Measurements from ENCODE around the gene SFXN3.
A peak's percentile ranks its signal among the peaks of the same experiment; 100 is the strongest.

The SFXN3 gene

DNA sequence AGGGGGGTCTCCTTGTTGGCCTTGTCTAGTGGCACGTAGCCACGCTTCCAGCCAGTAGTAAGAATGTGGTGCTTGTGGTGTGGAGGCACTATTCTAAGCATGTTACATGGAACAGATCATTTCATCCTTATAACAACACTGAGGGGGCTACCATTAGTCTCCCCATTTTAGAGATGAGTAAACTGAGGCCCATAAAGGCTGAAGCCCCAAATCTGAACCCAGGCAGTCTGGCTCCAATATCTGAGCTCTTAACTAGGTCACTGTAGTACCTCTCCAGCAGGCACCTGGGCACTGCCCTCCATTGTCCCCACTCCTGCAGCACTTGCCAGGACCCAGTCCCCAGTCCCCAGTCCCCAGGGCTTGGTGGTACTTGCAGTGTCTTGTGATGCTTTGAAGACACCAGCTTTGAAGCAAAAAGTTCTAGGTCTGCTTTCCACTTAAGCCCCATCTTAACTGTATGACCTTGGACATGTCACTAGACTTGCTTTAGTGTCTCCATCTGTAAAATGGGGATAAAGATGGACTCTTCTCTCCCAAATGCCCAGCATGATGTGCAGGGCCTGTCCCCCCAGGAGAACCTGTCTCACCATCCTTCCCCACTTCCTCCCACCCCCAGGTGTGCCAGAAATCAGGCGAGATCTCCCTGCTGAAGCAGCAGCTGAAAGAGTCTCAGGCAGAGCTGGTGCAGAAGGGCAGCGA, 25.0 kb upstream of the SFXN3 start:
- Histone ChIP-seq H3K4me3 (no peak overlapping the region), H3K27ac (peak overlapping the region in 1 of 2 donors; percentile 43)
- TF ChIP-seq, protein P1, sequence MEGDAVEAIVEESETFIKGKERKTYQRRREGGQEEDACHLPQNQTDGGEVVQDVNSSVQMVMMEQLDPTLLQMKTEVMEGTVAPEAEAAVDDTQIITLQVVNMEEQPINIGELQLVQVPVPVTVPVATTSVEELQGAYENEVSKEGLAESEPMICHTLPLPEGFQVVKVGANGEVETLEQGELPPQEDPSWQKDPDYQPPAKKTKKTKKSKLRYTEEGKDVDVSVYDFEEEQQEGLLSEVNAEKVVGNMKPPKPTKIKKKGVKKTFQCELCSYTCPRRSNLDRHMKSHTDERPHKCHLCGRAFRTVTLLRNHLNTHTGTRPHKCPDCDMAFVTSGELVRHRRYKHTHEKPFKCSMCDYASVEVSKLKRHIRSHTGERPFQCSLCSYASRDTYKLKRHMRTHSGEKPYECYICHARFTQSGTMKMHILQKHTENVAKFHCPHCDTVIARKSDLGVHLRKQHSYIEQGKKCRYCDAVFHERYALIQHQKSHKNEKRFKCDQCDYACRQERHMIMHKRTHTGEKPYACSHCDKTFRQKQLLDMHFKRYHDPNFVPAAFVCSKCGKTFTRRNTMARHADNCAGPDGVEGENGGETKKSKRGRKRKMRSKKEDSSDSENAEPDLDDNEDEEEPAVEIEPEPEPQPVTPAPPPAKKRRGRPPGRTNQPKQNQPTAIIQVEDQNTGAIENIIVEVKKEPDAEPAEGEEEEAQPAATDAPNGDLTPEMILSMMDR (IDR thresholded peaks at IDR 0.05) = no peak
- no peak for DNase-seq (ENCODE audit: low spot score)

DNA sequence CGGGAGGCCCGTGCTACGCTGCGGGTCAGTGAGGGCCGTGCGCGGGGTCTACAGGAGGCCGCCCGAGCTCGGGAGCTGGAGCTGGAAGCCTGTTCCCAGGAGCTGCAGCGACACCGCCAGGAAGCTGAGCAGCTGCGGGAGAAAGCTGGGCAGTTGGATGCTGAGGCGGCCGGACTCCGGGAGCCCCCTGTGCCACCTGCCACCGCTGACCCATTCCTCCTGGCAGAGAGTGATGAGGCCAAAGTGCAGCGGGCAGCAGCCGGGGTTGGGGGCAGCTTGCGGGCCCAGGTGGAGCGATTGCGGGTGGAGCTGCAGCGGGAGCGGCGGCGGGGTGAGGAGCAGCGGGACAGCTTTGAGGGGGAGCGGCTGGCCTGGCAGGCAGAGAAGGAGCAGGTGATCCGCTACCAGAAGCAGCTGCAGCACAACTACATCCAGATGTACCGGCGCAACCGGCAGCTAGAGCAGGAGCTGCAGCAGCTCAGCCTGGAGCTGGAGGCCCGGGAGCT, 24.4 kb upstream of the SFXN3 start:
- H3K27ac ChIP-seq = peak overlapping the region in 1 of 2 donors; percentile 43
- no peak for DNase-seq (ENCODE audit: low spot score)

DNA sequence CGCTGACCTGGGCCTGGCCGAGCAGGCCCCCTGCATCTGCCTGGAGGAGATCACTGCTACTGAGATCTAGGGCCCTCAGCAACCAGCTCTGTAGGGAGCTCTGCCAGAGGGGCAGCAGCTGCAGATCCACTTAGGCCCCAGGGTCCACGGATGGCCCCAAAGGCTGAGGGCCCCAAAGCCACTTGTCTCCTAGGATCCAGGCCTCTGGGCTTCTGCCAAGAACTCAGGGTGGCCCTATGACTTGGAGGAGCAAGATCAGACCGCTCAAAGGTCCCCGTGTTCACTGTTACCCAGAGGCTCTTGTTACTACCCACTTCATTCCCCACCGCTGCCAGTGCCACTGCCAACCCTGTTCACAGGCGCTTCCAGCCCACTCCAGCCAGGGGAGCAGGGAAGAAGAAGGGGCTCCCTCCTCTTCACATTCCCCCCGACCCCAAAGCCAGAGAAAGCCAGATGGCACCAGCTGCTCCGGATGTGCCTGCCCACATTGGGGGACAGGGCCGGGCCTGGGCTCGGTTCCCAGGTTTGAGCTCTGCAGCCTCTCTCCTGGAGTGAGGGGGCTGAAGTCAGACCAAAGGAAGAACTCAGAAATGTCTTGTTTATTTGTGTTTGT, 23.8 kb upstream of the SFXN3 start:
- TF ChIP-seq, protein P1 (IDR thresholded peaks at IDR 0.05) = no peak
- peak overlapping the region in 1 of 2 donors; percentile 43 for H3K27ac ChIP-seq
- no peak for DNase-seq (ENCODE audit: low spot score)
- no peak overlapping the region for H3K4me3 ChIP-seq

More for the DNA sequence above, 24.4 kb upstream of the SFXN3 start:
- TF ChIP-seq, protein P1 (IDR thresholded peaks at IDR 0.05) = no peak
- H3K4me3 ChIP-seq = no peak overlapping the region

DNA sequence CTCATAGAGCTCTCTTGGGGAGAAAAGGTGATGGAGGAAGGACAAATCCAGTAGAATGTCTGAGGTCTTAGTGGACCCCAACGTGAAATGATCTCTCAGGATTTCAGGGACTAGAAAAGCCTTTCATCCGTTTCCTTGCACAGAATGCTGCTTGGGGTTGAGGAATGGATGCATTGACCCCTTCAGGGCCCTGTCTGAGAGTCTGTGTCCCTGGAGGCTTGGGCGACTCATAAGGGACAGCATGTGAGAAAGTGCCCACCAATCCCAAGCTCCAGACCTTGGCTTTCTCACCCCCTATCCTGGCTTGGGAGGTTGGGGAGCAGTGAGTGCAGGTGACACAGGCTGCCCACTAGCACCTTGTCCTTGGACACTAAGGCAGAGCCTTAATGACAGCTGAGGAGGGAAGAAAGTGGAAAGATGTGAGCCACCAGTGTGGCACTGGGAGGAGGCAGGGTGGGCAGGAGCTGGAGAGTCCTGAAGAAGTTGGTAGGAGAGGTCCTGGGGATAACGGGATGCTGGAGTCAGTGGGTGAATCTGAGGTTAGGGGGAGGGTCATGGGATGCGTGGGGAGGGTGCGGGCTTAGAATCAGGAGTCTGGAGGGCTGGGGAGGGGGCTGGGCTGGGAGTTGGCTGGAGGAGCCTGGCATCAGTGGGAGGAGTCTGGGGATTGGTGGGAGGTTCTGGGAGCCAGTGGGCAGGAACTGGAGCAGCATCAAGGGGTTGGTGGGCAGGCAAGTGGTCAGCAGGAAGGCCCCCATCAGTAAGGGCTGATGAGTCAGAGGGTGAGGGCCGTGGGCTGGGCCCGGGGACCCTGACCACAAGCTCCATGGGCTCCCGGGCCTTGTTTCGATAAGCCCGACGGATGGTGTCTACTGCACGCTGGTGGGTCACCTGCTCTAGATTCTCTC, 22.9 kb upstream of the SFXN3 start:
- Histone ChIP-seq H3K27ac (peak overlapping the region in 1 of 2 donors; percentile 65), H3K4me3 (no peak overlapping the region)
- TF ChIP-seq, protein P1 (IDR thresholded peaks at IDR 0.05) = no peak
- DNase-seq (ENCODE audit: low spot score) = no peak

DNA sequence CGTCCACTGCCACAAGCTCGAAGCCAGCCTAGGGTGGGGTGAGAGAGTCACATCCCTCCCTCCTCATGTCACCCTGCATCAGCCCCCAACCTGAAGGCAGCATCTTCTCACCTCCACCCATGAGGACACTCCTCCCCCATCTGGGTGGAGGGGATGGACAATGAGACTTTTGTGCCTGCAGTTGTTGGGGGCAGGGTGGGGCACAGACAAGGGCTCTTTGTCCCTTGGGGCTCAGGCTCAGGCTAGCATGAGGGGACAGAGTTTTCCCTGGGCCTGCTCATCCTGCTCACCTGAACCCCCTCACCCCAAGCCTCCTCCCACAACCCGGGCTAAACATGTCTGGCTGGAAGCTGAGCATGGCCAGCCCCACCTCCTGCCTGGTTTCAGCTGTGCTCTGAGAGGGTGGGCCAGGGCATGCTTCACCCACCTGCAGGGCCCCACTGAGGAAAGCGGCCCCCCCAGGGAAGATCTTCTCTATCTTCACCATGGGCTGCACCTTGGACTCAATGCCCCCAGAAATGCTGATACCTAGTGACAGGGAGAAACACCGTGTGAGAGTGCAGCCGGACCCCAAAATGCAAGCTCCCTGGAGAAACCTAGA, 22.1 kb upstream of the SFXN3 start:
- Histone ChIP-seq H3K27ac (peak overlapping the region in 1 of 2 donors; percentile 65), H3K4me3 (no peak overlapping the region)
- DNase-seq (ENCODE audit: low spot score) = no peak
- TF ChIP-seq, protein P1 (IDR thresholded peaks at IDR 0.05) = no peak

DNA sequence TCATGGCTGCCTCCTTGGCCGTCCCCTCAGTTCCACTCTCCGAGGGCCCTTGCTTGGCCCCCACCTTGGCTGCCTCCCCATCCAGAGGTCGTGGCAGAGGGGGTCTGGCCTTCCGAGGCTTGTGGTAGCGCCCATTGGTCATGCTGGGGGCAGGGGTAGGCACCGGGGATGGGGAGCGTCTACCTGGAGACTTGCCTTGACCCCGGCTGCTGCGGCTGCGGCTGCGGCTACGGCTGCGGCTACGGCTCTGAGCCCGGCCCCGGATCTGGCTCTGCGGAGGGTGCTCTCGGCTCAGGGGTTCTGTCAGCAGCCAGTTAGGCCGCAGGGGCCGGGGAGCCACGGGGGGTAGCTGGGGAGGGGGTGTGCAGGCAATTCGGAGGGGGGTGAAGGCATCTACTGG, 20.7 kb upstream of the SFXN3 start:
- no peak for DNase-seq (ENCODE audit: low spot score)
- TF ChIP-seq, protein P1 (IDR thresholded peaks at IDR 0.05) = no peak

More for the DNA sequence above, 20.7 kb upstream of the SFXN3 start:
- H3K4me3 ChIP-seq = no peak overlapping the region
- H3K27ac ChIP-seq = no peak overlapping the region
